Measurements from ENCODE around the gene PMFBP1.

GRCh38 chr16:72199761-72200337 is 27.9 kb upstream of the PMFBP1 start:
- TF ChIP-seq POLR2A (IDR thresholded peaks at IDR 0.05), result no peak
- TF ChIP-seq, protein P1, sequence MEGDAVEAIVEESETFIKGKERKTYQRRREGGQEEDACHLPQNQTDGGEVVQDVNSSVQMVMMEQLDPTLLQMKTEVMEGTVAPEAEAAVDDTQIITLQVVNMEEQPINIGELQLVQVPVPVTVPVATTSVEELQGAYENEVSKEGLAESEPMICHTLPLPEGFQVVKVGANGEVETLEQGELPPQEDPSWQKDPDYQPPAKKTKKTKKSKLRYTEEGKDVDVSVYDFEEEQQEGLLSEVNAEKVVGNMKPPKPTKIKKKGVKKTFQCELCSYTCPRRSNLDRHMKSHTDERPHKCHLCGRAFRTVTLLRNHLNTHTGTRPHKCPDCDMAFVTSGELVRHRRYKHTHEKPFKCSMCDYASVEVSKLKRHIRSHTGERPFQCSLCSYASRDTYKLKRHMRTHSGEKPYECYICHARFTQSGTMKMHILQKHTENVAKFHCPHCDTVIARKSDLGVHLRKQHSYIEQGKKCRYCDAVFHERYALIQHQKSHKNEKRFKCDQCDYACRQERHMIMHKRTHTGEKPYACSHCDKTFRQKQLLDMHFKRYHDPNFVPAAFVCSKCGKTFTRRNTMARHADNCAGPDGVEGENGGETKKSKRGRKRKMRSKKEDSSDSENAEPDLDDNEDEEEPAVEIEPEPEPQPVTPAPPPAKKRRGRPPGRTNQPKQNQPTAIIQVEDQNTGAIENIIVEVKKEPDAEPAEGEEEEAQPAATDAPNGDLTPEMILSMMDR (IDR thresholded peaks at IDR 0.05), result no peak

Data from uterus (tissue), 2 donors.